PFSK-1 (cell line): ENCODE results near the gene SEMA3E.

Source experiments
- FOXP2 ChIP-seq: optimal IDR thresholded peaks from 2 replicates; pipeline ENCODE3; 2011; ENCODE audit warnings: borderline replicate concordance, control low read depth, inconsistent platforms; ENCODE audit not compliant: insufficient read depth; ENCODE audit errors: extremely low read length, extremely low read depth
- POLR2AphosphoS5 ChIP-seq: IDR thresholded peaks from 2 replicates; pipeline ENCODE4 v1.6.1; 2012; ENCODE audit warnings: low read depth, mild to moderate bottlenecking, control low read depth, low read length, moderate library complexity
- REST ChIP-seq, 2 experiments: IDR thresholded peaks; 2 replicates each; pipeline versions ENCODE4 v1.6.1 to v1.8.0; 2011 to 2012; ENCODE audit warnings: low read depth in 2 of 2, low read length in 2 of 2, control low read depth in 1 of 2, inconsistent platforms in 1 of 2, mild to moderate bottlenecking in 1 of 2, moderate library complexity in 1 of 2; ENCODE audit not compliant: insufficient read depth in 1 of 2
- SIN3A ChIP-seq: IDR thresholded peaks from 2 replicates; pipeline ENCODE4 v1.6.1; 2012; ENCODE audit warnings: mild to moderate bottlenecking, low read length, moderate library complexity, borderline replicate concordance; ENCODE audit not compliant: insufficient read depth
- TAF1 ChIP-seq: IDR thresholded peaks from 2 replicates; pipeline ENCODE4 v1.6.1; 2012; ENCODE audit warnings: low read length, control low read depth, borderline replicate concordance; ENCODE audit not compliant: insufficient read depth

- TF ChIP-seq POLR2AphosphoS5 (no peak), REST (IDR thresholded peaks at IDR 0.05; ENCODE audit: insufficient read depth in 1 of 2, low read depth in 2 of 2, low read length in 2 of 2) (no peak), TAF1 (no peak), SIN3A (no peak), FOXP2 (no peak)
Measured at GRCh38 chr7:83579740-83580139, 69.2 kb downstream of the SEMA3E start.
